Esophagus squamous epithelium (tissue), 5 donors: ENCODE data around the gene KCNMA1. TPM values are rescaled to one million over a fixed set of nuclear protein-coding genes. Genes with fewer than 3 reads are reported as not detected.

Experiments used
- DNase-seq: peaks from one replicate; lab custom pipeline; 2025; lab: John Stamatoyannopoulos, UW
- H3K27ac ChIP-seq, 4 donors: fragments of 200-600 bp; sonication (generic); one replicate each; pipeline ENCODE4 v1.5.1; 2016 to 2019; ENCODE audit warnings: mild to moderate bottlenecking in 1 of 4
- H3K27me3 ChIP-seq, 4 donors: fragments of 200-600 bp; sonication (generic); 1 replicate in 3 of 4; 2 replicates in 1 of 4; pipeline versions ENCODE4 v1.5.1 to v1.6.0; 2017 to 2021; ENCODE audit warnings: antibody characterized with exemption in 1 of 4
- H3K36me3 ChIP-seq, 3 donors: fragments of 200-600 bp; sonication (generic); one replicate each; pipeline ENCODE4 v1.5.1; 2016 to 2019
- H3K4me1 ChIP-seq, 3 donors: fragments of 200-600 bp; sonication (generic); one replicate each; pipeline ENCODE4 v1.5.1; 2017 to 2019
- H3K4me3 ChIP-seq, 4 donors: fragments of 200-600 bp; sonication (generic); 1 replicate in 3 of 4; 2 replicates in 1 of 4; pipeline ENCODE4 v1.5.1; 2016 to 2019; ENCODE audit warnings: mild to moderate bottlenecking in 2 of 4, moderate library complexity in 1 of 4
- H3K9me3 ChIP-seq, 3 donors: fragments of 200-600 bp; sonication (generic); one replicate each; pipeline ENCODE4 v1.5.1; 2016 to 2019
- CTCF ChIP-seq, 6 experiments: fragments of 450-650 bp in 4 of 6; fragments of 200-600 bp in 2 of 6; sonication (generic) in 2 of 6; IDR thresholded peaks; one replicate each; pipeline ENCODE4 v1.5.1; 2016 to 2019; ENCODE audit warnings: antibody characterized with exemption in 6 of 6, mild to moderate bottlenecking in 4 of 6, moderate library complexity in 4 of 6
- POLR2A ChIP-seq, 4 donors: fragments of 450-650 bp; IDR thresholded peaks; one replicate each; pipeline ENCODE4 v1.6.1; 2017; ENCODE audit warnings: antibody characterized with exemption in 4 of 4, mild to moderate bottlenecking in 4 of 4, moderate library complexity in 3 of 4
- WGBS, 2 donors: methylation state at CpG; one replicate each; pipeline ENCODE4 v1.1.5; 2018; 5-methylcytosine and 5-hydroxymethylcytosine counted together
- intact Hi-C: fragments of 100-400 bp; cut with DNase I; formaldehyde crosslinking; loops from one replicate; pipeline ENCODE4 v1.15.0; 2022
- total RNA-seq, 4 donors: library from RNA; depleted of rRNA; stranded (reverse); fragments of >200 nt; gene quantifications; one replicate each; pipeline ENCODE4 v1.1.0, GENCODE V29; 2016
- donor health status: DM: yes; HTN: yes; CAD: no.

KCNMA1 gene
- total RNA-seq, 4 donors from 2014 or later: 7.5 to 74.2 (median 18.0) TPM

GRCh38 chr10:76892766-76893479 lies 744.7 kb downstream of the KCNMA1 start:
- H3K27me3 ChIP-seq: no peaks in the 10 kb centered on the region
- no peak overlapping the region for H3K4me3 ChIP-seq
- intact Hi-C loops: no loop called here
- no peaks in the 10 kb centered on the region for H3K36me3 ChIP-seq
- WGBS, 2 donors: 48 to 55% methylated on average over 5 of the region's 5 CpGs
- H3K9me3 ChIP-seq: no peaks in the 10 kb centered on the region
- no peaks in the 10 kb centered on the region for H3K4me1 ChIP-seq
- no peak for TF ChIP-seq CTCF (IDR thresholded peaks at IDR 0.05)
- no peak overlapping the region for H3K27ac ChIP-seq
- no peak for DNase-seq

GRCh38 chr10:76887223-76888010 lies 750.2 kb downstream of the KCNMA1 start:
- Histone ChIP-seq H3K36me3 (no peaks in the 10 kb centered on the region), H3K9me3 (no peaks in the 10 kb centered on the region), H3K27ac (no peak overlapping the region), H3K4me1 (peaks cover 0 to 6% (median 0%) of the 10 kb centered on the region in 3 donors), H3K27me3 (no peaks in the 10 kb centered on the region), H3K4me3 (no peak overlapping the region)
- no peak for DNase-seq
- intact Hi-C loops: no loop called here
- TF ChIP-seq CTCF (IDR thresholded peaks at IDR 0.05) (no peak), POLR2A (IDR thresholded peaks at IDR 0.05) (no peak)
- WGBS, 2 donors: 89 to 96% methylated on average over 16 to 19 of the region's 19 CpGs

GRCh38 chr10:76885816-76886215 lies 751.8 kb downstream of the KCNMA1 start:
- WGBS, 2 donors: 42 to 57% methylated on average over 4 of the region's 4 CpGs
- no peak overlapping the region for H3K27ac ChIP-seq
- H3K4me1 ChIP-seq: peaks cover 0 to 6% (median 0%) of the 10 kb centered on the region in 3 donors
- H3K27me3 ChIP-seq: no peaks in the 10 kb centered on the region
- H3K4me3 ChIP-seq: no peak overlapping the region
- H3K9me3 ChIP-seq: no peaks in the 10 kb centered on the region
- intact Hi-C loops: no loop called here
- DNase-seq: no peak
- no peaks in the 10 kb centered on the region for H3K36me3 ChIP-seq
- TF ChIP-seq CTCF (IDR thresholded peaks at IDR 0.05) (no peak), POLR2A (IDR thresholded peaks at IDR 0.05) (no peak)

- Histone ChIP-seq H3K27ac (no peak overlapping the region), H3K4me1 (peaks cover 0 to 6% (median 0%) of the 10 kb centered on the region in 3 donors), H3K4me3 (no peak overlapping the region), H3K27me3 (no peaks in the 10 kb centered on the region), H3K36me3 (no peaks in the 10 kb centered on the region), H3K9me3 (no peaks in the 10 kb centered on the region)
- 85 to 87% methylated on average over 4 of the region's 4 CpGs for WGBS, 2 donors
- no peak for DNase-seq
- TF ChIP-seq CTCF (IDR thresholded peaks at IDR 0.05) (no peak), POLR2A (IDR thresholded peaks at IDR 0.05) (no peak)
- intact Hi-C loops: no loop called here
Observed at GRCh38 chr10:76884673-76885275, 752.8 kb downstream of the KCNMA1 start.

GRCh38 chr10:76883596-76883995 lies 754.0 kb downstream of the KCNMA1 start:
- WGBS, 2 donors: 63 to 67% methylated on average over 1 of the region's 1 CpG

More at GRCh38 chr10:76883596-76883995, 754.0 kb downstream of the KCNMA1 start:
- Histone ChIP-seq H3K9me3 (no peaks in the 10 kb centered on the region), H3K36me3 (no peaks in the 10 kb centered on the region), H3K27ac (no peak overlapping the region), H3K27me3 (no peaks in the 10 kb centered on the region), H3K4me1 (peaks cover 0 to 6% (median 0%) of the 10 kb centered on the region in 3 donors), H3K4me3 (no peak overlapping the region)
- no peak for DNase-seq
- intact Hi-C loops: no loop called here
- no peak for TF ChIP-seq POLR2A (IDR thresholded peaks at IDR 0.05)
- TF ChIP-seq CTCF (IDR thresholded peaks at IDR 0.05): no peak
